HG02938 (cell line): ENCODE measurements around the gene PDE4D.

Experiments used
- ATAC-seq: cut with Tn5 transposase; IDR thresholded peaks from one replicate; pipeline ENCODE4 v1.9.1; 2021; ENCODE audit warnings: mild to moderate bottlenecking, moderate library complexity; ENCODE audit not compliant: unreplicated experiment

PDE4D gene

GRCh38 chr5:59168067-59168466, 725.5 kb downstream of the PDE4D start:
- no peak for ATAC-seq

GRCh38 chr5:59164041-59164830, 729.3 kb downstream of the PDE4D start:
- no peak for ATAC-seq

- ATAC-seq: no peak
Observed at GRCh38 chr5:59161221-59162105, 732.1 kb downstream of the PDE4D start.

DNA sequence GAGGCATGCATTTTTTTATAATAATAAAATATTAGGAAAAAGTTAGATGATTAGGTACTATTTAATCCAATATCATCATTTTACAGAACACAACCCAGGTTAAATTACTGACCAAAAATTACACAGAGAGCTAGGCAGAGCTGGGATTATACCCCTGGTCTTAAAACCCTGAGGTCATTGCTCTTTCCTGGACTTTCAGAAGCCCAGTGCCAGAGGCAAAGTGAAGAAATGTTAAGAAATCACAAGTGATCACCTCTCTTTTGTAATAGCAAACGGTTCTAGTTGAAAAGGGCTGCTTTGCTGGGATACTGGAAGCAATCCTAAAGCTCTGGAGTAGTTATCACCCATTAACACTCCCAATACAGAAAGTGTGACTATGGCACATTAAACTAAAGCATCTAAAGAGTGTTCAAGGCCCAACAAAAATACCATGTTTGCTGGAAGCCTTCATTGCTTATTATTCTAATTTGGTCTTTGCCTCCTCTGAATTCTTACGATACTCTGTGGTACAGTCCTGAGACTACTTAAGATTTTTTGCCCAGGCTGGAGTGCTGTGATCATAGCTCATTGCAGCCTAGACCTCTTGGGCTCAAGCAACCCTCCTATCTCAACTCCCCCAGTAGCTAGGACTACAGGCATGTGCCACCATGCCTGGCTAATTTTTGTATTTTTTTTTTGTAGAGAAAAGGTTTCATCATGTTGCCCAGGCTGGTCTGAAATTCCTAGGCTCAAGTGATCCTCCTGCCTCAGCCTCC, 734.7 kb downstream of the PDE4D start:
- no peak for ATAC-seq

DNA sequence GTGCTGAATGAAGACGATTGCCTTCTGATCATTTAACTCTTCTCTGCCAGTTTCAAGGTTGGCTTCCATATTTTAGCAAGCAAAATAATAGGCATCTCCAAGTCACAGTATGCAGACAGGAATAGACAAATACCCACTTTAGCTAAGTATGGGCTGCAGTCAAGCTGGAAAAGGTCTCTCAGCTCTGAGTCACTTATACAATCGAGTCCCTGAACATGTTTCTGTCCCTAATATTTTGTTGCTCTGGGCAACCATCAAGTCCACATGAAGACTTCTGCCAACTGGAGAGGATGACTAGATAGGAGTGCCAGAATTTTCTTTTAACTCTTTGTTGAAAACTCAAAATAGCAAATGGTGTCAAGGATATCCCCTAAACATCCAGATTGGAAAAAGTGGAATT, 735.4 kb downstream of the PDE4D start:
- ATAC-seq: no peak

DNA sequence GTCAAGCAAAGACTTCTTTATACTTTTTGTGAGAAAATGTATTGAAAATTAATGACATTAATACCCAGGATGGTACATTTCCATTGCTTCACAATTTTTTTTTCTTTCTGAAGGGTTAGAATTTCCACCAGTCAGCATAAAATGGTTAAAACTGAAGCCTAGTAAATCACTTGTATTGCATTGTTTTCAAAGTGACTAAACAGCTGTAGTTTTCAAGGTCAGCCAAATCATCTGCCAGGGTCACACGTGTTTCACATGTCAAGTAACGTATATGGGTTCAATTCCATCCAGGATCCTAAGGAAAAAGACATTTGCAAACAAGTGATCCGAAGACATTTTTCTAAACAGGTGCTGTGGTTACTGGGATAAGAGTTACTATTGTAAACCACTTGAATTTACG, 736.5 kb downstream of the PDE4D start:
- no peak for ATAC-seq

- ATAC-seq: peak; percentile 60
Observed at GRCh38 chr5:59152701-59153245, 740.8 kb downstream of the PDE4D start.

DNA sequence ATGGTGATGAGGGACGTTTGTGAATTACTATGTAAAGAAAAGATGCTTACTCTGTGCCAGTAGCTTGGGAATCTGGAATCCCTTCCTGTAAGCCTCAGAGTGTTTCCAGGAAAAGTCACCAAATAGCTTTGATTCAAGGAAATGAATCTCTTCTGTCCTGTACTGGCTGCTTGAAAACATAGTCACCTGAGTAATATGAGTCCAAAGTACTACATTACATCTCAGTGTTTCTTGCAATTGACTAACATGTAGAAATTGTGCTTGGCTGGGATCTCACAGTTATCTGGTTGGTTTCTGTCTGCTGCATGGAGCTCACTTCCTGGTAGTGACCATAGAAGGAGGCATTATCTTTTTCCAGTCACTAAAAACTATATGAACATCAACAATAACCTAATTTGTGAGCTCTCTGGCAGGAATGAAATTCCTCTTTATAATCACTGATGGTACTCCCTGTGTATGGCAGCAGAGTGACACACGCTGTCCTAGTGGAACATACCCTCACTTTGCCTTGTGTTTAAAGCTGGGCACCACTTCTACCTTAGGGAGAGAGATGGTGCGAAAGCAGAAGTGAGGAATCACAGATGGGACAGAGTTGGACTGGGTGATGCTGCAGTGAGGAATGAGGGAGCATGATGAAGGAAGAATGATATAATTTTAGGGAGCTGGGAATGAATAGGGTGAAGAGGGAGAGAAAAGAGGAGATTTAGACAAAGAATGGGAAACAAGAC, 742.2 kb downstream of the PDE4D start:
- ATAC-seq: no peak

DNA sequence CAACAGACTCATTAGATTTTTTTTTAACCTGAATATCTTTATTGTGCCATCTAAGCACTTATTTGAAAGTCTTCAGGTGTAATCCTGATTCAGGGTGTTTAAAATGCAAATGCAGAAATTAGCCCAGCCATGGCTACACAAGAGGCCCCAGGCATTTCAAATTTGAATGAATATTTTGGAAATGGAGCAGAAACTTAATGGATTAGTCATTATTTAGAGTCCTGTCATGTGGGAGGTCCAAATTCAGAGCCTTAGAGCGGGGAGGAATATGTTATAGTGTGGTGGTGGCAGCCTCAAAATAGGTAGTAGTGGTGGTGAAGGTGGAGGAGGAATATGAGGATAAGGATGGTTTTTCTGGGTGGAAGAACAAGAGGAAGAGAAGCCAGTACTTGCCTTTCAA, 743.7 kb downstream of the PDE4D start:
- ATAC-seq: no peak

GRCh38 chr5:59149271-59149670, 744.3 kb downstream of the PDE4D start:
- ATAC-seq: no peak

- no peak for ATAC-seq
Observed at GRCh38 chr5:59146729-59147128, 746.8 kb downstream of the PDE4D start.

DNA sequence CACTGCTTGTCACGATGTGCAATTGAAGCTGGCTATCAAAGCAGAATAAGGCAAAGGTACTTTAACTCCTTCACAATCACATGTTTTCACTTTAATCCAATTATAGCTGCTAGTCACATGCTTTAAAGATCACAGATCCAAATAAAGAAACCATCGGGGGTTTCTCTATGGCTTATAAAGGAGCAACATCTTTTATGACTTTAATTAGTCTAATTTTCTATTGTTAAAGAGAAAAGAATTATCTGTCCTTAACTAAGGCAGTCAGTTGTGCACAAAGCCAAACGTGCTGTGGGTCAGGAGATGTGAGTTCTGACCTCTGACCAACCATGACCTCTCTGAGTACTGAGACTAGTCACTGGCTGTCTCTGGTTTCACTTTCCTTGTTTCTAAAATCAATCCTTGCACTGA, 749.6 kb downstream of the PDE4D start:
- ATAC-seq: peak; percentile 98

DNA sequence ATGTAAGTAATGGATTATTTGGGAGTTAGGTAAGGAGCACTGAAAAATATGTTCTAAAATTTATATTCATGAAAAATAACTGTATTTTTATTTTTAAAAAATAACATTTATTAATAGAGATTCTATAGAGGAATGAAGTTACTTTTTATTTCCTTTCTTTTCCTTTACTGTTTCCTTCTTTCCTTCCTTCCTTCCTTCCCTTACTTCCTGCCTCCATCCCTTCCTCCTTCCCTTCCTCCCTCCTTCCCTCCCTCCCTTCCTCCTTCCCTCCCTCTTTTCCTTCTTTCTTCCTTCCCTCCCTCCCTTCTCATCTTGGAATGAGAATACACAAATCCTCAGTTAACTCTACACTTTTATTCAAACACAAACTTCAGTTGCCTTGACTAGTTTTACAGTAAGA, 750.6 kb downstream of the PDE4D start:
- ATAC-seq: no peak

- ATAC-seq: no peak
Observed at GRCh38 chr5:59142138-59142537, 751.4 kb downstream of the PDE4D start.

GRCh38 chr5:59140133-59140532, 753.4 kb downstream of the PDE4D start:
- ATAC-seq: no peak

DNA sequence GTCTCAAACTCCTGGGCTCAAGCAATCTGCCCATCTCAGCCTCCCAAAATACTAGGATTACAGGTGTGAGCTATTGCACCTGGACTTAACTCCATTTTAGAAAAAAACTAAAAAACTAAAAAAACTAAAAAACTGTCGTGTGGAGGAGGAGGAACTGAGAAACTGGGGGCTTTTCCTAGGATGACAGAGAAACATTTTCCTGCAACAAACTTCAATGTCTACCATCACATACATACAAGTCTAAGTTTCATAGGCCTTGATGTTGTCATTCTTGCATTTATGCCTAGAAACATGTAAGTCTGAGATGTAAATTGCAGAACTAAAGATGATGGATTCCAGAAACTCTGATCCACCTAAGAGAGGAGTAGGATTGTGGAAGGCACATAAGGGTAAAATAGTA, 753.8 kb downstream of the PDE4D start:
- ATAC-seq: no peak

DNA sequence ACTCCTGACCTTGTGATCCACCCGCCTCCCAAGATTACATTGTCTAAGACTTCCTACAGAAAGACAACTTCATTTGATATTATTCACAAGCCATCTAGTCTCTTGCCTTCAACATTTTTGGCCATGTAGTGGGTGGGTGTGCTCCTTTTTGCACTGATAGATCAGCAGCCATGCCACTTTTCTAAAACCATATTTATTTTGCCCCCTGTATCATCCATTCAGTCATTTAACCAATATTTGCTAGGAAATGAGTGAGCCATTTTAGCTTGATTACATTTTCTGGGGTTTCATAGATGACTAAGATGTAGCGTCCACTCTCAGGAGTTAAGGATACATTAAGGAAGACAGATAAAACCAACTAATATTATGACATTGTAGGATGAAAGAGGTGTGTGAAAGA, 755.0 kb downstream of the PDE4D start:
- no peak for ATAC-seq

GRCh38 chr5:59137846-59138245, 755.7 kb downstream of the PDE4D start:
- no peak for ATAC-seq

DNA sequence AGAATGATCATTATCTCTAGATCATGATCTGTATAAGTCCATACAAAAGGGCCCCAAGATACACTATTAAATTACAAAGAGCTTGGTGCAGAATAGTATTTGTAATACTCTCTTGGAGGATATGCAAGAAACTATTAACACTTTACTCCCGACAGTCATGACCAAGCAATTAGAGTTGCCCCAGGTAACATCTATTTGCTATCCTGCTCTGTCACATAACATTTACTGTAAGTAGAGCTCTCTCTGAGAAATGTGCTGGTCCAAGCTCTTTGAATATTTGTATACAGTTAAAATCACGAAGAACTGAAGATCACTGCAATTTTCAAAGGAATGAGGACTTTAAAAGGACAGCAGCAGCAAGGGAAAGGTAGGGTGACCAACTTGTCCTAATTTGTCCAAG, 757.0 kb downstream of the PDE4D start:
- no peak for ATAC-seq

GRCh38 chr5:59134471-59135163, 758.9 kb downstream of the PDE4D start:
- ATAC-seq: no peak
